Measurements from ENCODE around the gene PPME1.
A peak's percentile ranks its signal among the peaks of the same experiment; 100 is the strongest.

The PPME1 gene

GRCh38 chr11:74220376-74220775 lies 49.3 kb downstream of the PPME1 start:
- no peak for TF ChIP-seq CTCF (IDR thresholded peaks at IDR 0.05; ENCODE audit: low read depth, low read length)
- H3K4me3 ChIP-seq (replicated peaks in 1 of 2; ENCODE audit: low read depth in 2 of 2, low read length in 2 of 2), result no peak overlapping the region
- DNase-seq (ENCODE audit: low read depth in 2 of 2), result peak in 1 of 2 donors; percentile 10

- no peak overlapping the region for H3K4me3 ChIP-seq (replicated peaks in 1 of 2; ENCODE audit: low read depth in 2 of 2, low read length in 2 of 2)
- DNase-seq (ENCODE audit: low read depth in 2 of 2), result no peak
- no peak for TF ChIP-seq CTCF (IDR thresholded peaks at IDR 0.05; ENCODE audit: low read depth, low read length)
These were observed 50.7 kb downstream of the PPME1 start for GRCh38 chr11:74221816-74222215.

DNA sequence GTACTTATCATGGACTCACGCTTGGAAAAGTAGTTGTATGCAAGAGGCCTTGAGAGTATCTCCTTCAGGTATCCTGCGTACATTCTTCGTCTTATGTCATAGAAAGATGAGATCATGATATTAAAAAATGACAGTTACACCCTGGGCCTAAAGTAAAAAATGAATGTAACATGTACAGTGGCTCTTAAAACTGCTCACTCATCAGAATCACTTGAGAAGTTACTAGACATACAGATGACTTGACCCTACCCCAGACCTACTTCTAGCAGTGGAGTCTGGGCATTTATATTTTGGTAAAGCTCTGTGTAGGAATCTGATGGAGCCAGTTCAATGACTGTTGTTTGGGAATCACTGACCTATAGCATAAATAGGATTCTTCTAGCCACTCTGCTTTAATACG lies 54.5 kb downstream of the PPME1 start:
- H3K4me3 ChIP-seq (replicated peaks in 1 of 2; ENCODE audit: low read depth in 2 of 2, low read length in 2 of 2), result no peak overlapping the region
- DNase-seq (ENCODE audit: low read depth in 2 of 2), result no peak
- TF ChIP-seq CTCF (IDR thresholded peaks at IDR 0.05; ENCODE audit: low read depth, low read length), result no peak

- no peak for DNase-seq (ENCODE audit: low read depth in 2 of 2)
- no peak overlapping the region for H3K4me3 ChIP-seq (replicated peaks in 1 of 2; ENCODE audit: low read depth in 2 of 2, low read length in 2 of 2)
- no peak for TF ChIP-seq CTCF (IDR thresholded peaks at IDR 0.05; ENCODE audit: low read depth, low read length)
These were observed 55.8 kb downstream of the PPME1 start for GRCh38 chr11:74226907-74227306.

DNA sequence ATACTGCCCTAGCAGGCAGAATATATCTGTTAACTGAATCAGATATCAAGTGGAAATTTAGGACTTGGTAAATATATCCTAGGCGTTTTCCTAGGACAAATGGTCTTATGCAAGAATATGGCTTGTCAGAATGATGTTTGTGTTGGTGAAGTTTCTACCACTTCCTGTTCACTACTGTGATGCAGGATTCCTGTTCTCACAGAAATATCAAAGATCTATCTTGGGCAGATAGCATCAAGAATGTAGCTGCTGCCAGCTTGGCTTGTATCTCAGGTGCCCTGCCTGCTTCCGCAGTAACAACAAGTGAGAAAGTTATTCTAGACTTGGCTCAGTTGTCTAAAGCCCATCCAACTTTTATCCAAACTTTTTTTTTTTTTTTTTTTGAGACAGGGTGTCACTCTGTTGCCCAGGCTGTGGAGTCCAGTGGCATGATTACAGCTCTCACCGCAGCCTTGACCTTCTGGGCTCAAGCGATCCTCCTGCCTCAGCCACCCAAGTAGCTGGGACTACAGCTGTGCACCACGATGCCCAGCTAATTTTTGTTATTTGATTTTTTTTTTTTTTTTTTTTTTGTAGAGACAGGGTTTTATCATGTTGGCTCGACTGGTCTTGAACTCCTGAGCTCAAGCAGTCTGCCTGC lies 61.3 kb downstream of the PPME1 start:
- DNase-seq (ENCODE audit: low read depth in 2 of 2), result peak in 1 of 2 donors; percentile 9
- no peak for TF ChIP-seq CTCF (IDR thresholded peaks at IDR 0.05; ENCODE audit: low read depth, low read length)
- H3K4me3 ChIP-seq (replicated peaks in 1 of 2; ENCODE audit: low read depth in 2 of 2, low read length in 2 of 2), result no peak overlapping the region

DNA sequence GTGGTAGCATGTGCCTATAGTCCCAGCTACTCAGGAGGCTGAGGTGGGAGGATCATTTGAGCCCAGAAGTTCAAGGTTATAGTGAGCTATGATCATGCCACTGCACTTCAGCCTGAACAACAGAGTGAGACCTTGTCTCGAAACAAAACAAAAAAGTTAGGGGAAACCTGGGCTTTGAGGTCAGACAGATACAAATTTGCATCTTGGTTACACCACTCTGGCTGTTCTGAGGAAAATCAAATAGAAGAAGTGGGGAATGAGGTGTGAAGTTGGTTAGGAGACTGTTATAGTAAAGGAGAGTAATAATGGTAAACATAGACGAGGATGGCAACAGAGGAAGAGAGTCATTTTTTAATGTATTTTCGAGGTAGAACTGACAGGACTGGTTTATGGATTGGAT lies 62.6 kb downstream of the PPME1 start:
- H3K4me3 ChIP-seq (replicated peaks in 1 of 2; ENCODE audit: low read depth in 2 of 2, low read length in 2 of 2), result no peak overlapping the region
- TF ChIP-seq CTCF (IDR thresholded peaks at IDR 0.05; ENCODE audit: low read depth, low read length), result no peak
- no peak for DNase-seq (ENCODE audit: low read depth in 2 of 2)

DNA sequence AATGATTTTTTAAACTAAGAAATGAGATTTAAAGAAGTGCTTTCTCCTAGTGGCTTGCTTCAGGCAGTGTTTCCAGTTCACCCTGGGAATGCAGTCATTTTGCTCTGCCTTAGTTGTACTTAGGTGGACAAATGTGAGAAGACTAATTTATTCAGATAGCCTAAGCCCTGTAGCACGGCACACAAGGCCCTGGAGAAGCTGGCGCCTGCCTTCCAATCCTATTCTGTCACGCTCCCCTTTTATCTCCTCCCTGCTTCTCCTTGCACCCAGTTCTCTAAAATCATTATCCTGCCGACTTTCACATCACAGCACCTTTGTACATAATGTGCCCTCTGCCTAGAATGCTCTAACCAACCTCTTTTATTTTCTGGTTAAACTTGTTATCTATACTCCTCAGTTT lies 64.0 kb downstream of the PPME1 start:
- no peak for DNase-seq (ENCODE audit: low read depth in 2 of 2)
- no peak for TF ChIP-seq CTCF (IDR thresholded peaks at IDR 0.05; ENCODE audit: low read depth, low read length)
- H3K4me3 ChIP-seq (replicated peaks in 1 of 2; ENCODE audit: low read depth in 2 of 2, low read length in 2 of 2), result no peak overlapping the region

Measured in cardiac fibroblast (primary cell).